Parathyroid adenoma (tissue), 2 donors: ENCODE data around the gene CCDC6.

Experiments used
- H2AFZ ChIP-seq: fragments of 300-600 bp; sonication (generic); one replicate; pipeline ENCODE4 v1.7.0; 2017; ENCODE audit warnings: antibody characterized with exemption, mild to moderate bottlenecking
- H3K27ac ChIP-seq: fragments of 300-600 bp; sonication (generic); one replicate; pipeline ENCODE4 v1.7.0; 2017
- H3K27me3 ChIP-seq: fragments of 300-600 bp; sonication (generic); one replicate; pipeline ENCODE4 v1.7.0; 2017; ENCODE audit warnings: low read length; ENCODE audit not compliant: control insufficient read depth, insufficient read depth
- H3K36me3 ChIP-seq: fragments of 300-600 bp; sonication (generic); one replicate; pipeline ENCODE4 v1.7.0; 2017; ENCODE audit warnings: low read length; ENCODE audit not compliant: control insufficient read depth, insufficient read depth
- H3K4me1 ChIP-seq: fragments of 300-600 bp; sonication (generic); one replicate; pipeline ENCODE4 v1.7.0; 2017; ENCODE audit warnings: control low read depth
- H3K4me2 ChIP-seq: fragments of 300-600 bp; sonication (generic); one replicate; pipeline ENCODE4 v1.7.0; 2017; ENCODE audit warnings: low read length
- H3K4me3 ChIP-seq: fragments of 300-600 bp; sonication (generic); one replicate; pipeline ENCODE4 v1.7.0; 2017; ENCODE audit warnings: low read depth, low read length
- H3K79me2 ChIP-seq: fragments of 300-600 bp; sonication (generic); one replicate; pipeline ENCODE4 v1.7.0; 2017; ENCODE audit warnings: control low read depth
- H3K9ac ChIP-seq: fragments of 300-600 bp; sonication (generic); one replicate; pipeline ENCODE4 v1.7.0; 2017; ENCODE audit warnings: mild to moderate bottlenecking
- H3K9me3 ChIP-seq: fragments of 300-600 bp; sonication (generic); one replicate; pipeline ENCODE4 v1.7.0; 2017; ENCODE audit warnings: low read length; ENCODE audit not compliant: control insufficient read depth
- CTCF ChIP-seq: fragments of 300-600 bp; sonication (generic); IDR thresholded peaks from one replicate; pipeline ENCODE4 v1.7.0; 2017; ENCODE audit warnings: antibody characterized with exemption, mild to moderate bottlenecking
- donor health status: primary hyperparathyroidism.

Gene CCDC6

GRCh38 chr10:59898125-59898835 lies 8.1 kb downstream of the CCDC6 start:
- Histone ChIP-seq H3K27me3 (no peaks in the 10 kb centered on the region), H3K4me3 (no peak overlapping the region), H3K9ac (no peak overlapping the region), H2AFZ (no peak overlapping the region), H3K4me1 (peaks cover 25% of the 10 kb centered on the region), H3K9me3 (no peaks in the 10 kb centered on the region), H3K4me2 (no peak overlapping the region), H3K27ac (no peak overlapping the region), H3K36me3 (no peaks in the 10 kb centered on the region), H3K79me2 (peaks cover 32% of the 10 kb centered on the region)
- TF ChIP-seq CTCF = no peak

GRCh38 chr10:59896191-59896590 lies 10.2 kb downstream of the CCDC6 start:
- no peak overlapping the region for H3K9ac ChIP-seq
- no peaks in the 10 kb centered on the region for H3K9me3 ChIP-seq
- H3K4me2 ChIP-seq = no peak overlapping the region
- no peak for TF ChIP-seq CTCF
- H3K36me3 ChIP-seq = no peaks in the 10 kb centered on the region
- H3K4me1 ChIP-seq = peaks cover 25% of the 10 kb centered on the region
- peaks cover 48% of the 10 kb centered on the region for H3K79me2 ChIP-seq
- no peak overlapping the region for H2AFZ ChIP-seq
- H3K27ac ChIP-seq = no peak overlapping the region
- no peak overlapping the region for H3K4me3 ChIP-seq
- no peaks in the 10 kb centered on the region for H3K27me3 ChIP-seq

- no peak for TF ChIP-seq CTCF
- Histone ChIP-seq H3K27ac (peak overlapping the region; percentile 20), H3K79me2 (peaks cover 50% of the 10 kb centered on the region), H3K27me3 (no peaks in the 10 kb centered on the region), H3K4me1 (peaks cover 25% of the 10 kb centered on the region), H3K4me2 (no peak overlapping the region), H3K4me3 (no peak overlapping the region), H3K9ac (no peak overlapping the region), H2AFZ (no peak overlapping the region), H3K36me3 (no peaks in the 10 kb centered on the region), H3K9me3 (no peaks in the 10 kb centered on the region)
Observed at GRCh38 chr10:59895629-59896116, 10.7 kb downstream of the CCDC6 start.

- no peak overlapping the region for H3K4me2 ChIP-seq
- TF ChIP-seq CTCF = no peak
- peaks cover 16% of the 10 kb centered on the region for H3K4me1 ChIP-seq
- no peak overlapping the region for H3K27ac ChIP-seq
- H3K27me3 ChIP-seq = no peaks in the 10 kb centered on the region
- H2AFZ ChIP-seq = no peak overlapping the region
- no peaks in the 10 kb centered on the region for H3K36me3 ChIP-seq
- no peak overlapping the region for H3K4me3 ChIP-seq
- no peak overlapping the region for H3K9ac ChIP-seq
- H3K9me3 ChIP-seq = no peaks in the 10 kb centered on the region
- peaks cover 58% of the 10 kb centered on the region for H3K79me2 ChIP-seq
Observed at GRCh38 chr10:59894114-59894513, 12.2 kb downstream of the CCDC6 start.

- no peak for TF ChIP-seq CTCF
- peaks cover 14% of the 10 kb centered on the region for H3K4me1 ChIP-seq
- peaks cover 68% of the 10 kb centered on the region for H3K79me2 ChIP-seq
- H3K9ac ChIP-seq = no peak overlapping the region
- no peak overlapping the region for H3K27ac ChIP-seq
- H3K9me3 ChIP-seq = no peaks in the 10 kb centered on the region
- no peak overlapping the region for H3K4me3 ChIP-seq
- no peaks in the 10 kb centered on the region for H3K36me3 ChIP-seq
- no peaks in the 10 kb centered on the region for H3K27me3 ChIP-seq
- no peak overlapping the region for H2AFZ ChIP-seq
- H3K4me2 ChIP-seq = no peak overlapping the region
Observed at GRCh38 chr10:59892697-59893096, 13.7 kb downstream of the CCDC6 start.
